ENCODE data around the gene HMG20A.

HMG20A gene

GRCh38 chr15:77502379-77503095 lies 81.8 kb downstream of the HMG20A start:
- TF ChIP-seq, protein P1, sequence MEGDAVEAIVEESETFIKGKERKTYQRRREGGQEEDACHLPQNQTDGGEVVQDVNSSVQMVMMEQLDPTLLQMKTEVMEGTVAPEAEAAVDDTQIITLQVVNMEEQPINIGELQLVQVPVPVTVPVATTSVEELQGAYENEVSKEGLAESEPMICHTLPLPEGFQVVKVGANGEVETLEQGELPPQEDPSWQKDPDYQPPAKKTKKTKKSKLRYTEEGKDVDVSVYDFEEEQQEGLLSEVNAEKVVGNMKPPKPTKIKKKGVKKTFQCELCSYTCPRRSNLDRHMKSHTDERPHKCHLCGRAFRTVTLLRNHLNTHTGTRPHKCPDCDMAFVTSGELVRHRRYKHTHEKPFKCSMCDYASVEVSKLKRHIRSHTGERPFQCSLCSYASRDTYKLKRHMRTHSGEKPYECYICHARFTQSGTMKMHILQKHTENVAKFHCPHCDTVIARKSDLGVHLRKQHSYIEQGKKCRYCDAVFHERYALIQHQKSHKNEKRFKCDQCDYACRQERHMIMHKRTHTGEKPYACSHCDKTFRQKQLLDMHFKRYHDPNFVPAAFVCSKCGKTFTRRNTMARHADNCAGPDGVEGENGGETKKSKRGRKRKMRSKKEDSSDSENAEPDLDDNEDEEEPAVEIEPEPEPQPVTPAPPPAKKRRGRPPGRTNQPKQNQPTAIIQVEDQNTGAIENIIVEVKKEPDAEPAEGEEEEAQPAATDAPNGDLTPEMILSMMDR (IDR thresholded peaks at IDR 0.05; ENCODE audit: insufficient read depth, low read depth, low read length, missing control alignments) = no peak
- H3K4me3 ChIP-seq (ENCODE audit: low read length) = no peak overlapping the region
- DNase-seq (ENCODE audit: low read depth) = no peak

DNA sequence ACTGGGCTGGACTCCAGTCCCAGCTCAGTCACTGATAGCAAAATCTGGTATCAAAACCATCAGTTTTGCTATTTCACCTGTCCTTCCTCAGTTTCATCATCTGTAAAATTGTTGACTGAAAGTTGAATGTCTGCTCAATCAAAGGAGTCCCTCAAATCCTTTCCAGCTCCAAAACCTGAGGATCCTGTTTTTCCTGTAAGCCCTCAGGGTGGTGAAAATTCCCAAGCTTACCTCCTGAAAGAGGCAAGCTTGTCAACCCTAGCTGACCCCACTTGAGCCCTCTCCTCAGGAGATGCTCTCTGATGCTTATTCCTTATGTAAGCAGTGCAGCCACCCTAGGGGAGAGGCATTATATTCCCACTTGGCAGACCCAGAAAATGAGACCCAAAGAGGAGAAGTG lies 82.6 kb downstream of the HMG20A start:
- TF ChIP-seq, protein P1 (IDR thresholded peaks at IDR 0.05; ENCODE audit: insufficient read depth, low read depth, low read length, missing control alignments) = no peak
- H3K4me3 ChIP-seq (ENCODE audit: low read length) = no peak overlapping the region
- DNase-seq (ENCODE audit: low read depth) = peak; percentile 44

DNA sequence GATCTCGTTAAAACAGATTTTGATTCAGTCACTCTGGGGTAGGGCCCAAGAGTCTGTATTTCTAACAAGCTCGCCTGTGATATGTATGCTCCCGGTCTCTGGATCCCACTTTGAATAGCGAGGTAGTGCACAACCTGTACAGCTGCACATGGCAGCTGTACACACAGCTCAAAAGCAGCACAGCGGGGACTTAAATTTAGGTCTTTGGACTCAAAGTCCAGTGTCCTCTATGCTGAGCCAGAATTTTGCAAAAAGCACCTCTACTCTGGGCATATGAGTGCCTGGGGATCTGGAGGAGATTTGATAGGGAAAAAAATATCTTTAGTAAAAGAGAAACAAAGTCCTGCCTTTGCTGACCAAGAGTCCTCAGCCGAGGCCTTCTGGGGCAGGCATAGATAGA lies 83.1 kb downstream of the HMG20A start:
- H3K4me3 ChIP-seq (ENCODE audit: low read length) = no peak overlapping the region
- TF ChIP-seq, protein P1 (IDR thresholded peaks at IDR 0.05; ENCODE audit: insufficient read depth, low read depth, low read length, missing control alignments) = no peak
- DNase-seq (ENCODE audit: low read depth) = no peak

DNA sequence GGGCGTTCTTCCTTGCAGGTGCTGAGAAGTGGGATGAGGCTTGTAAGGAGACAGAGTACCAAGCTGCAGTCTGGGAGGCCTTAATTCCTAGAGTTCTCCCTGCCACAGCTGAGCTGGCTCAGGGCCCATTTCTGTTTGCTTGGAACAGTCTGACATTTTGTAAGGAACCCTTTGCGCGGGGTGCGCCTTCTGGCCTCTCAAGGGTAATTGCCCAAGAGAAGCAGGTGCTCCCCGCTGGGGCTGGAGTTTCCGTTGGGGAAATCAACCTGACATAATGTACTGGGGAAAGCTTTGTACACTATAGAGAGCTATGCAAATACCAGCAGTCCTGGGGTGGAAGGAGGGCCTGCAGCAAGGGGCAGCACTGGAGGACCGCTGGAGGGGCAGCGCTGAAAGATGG lies 83.6 kb downstream of the HMG20A start:
- no peak for DNase-seq (ENCODE audit: low read depth)
- TF ChIP-seq, protein P1 (IDR thresholded peaks at IDR 0.05; ENCODE audit: insufficient read depth, low read depth, low read length, missing control alignments) = no peak
- no peak overlapping the region for H3K4me3 ChIP-seq (ENCODE audit: low read length)

- no peak for DNase-seq (ENCODE audit: low read depth)
- TF ChIP-seq, protein P1 (IDR thresholded peaks at IDR 0.05; ENCODE audit: insufficient read depth, low read depth, low read length, missing control alignments) = no peak
Observed at GRCh38 chr15:77504871-77505270, 84.2 kb downstream of the HMG20A start.

DNA sequence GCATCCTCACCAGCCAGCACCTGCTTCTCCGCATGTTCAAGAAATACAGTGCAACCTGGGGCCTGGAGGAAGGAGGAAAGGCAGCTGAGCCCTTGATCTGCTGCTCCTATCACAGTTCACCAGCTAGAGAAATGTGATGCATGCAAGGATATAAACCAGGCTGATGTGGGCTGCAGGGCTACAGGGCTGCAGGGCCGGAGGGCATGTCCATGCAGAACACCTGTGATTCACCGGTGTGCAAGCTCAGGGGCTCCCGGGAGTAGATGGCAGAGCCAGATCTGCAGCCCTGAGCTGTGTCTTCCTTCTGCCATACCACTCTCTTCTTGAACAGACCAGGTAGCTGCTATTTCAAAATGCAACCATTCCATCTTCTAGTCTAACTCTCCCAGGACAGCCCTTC lies 84.9 kb downstream of the HMG20A start:
- TF ChIP-seq, protein P1 (IDR thresholded peaks at IDR 0.05; ENCODE audit: insufficient read depth, low read depth, low read length, missing control alignments) = no peak
- H3K4me3 ChIP-seq (ENCODE audit: low read length) = no peak overlapping the region
- peak; percentile 91 for DNase-seq (ENCODE audit: low read depth)

More at GRCh38 chr15:77504871-77505270, 84.2 kb downstream of the HMG20A start:
- no peak overlapping the region for H3K4me3 ChIP-seq (ENCODE audit: low read length)
